Posterior vena cava (tissue), 2 donors: ENCODE results near the gene ATP6V0A4. TPM values are rescaled to one million over a fixed set of nuclear protein-coding genes. Genes with fewer than 3 reads are reported as not detected.
"Not testable (repeated sequence)": the region's sequence is repeated elsewhere in the genome, so short reads cannot be mapped to it uniquely, and the experiment has no call there.

ENCODE experiments used
- DNase-seq: peaks from one replicate; pipeline ENCODE4 v3.0.0-alpha.2; 2020; ENCODE audit warnings: low spot score
- intact Hi-C, 2 donors: fragments of 100-400 bp; cut with DNase I; formaldehyde crosslinking; loops; one replicate each; pipeline versions ENCODE4 v1.14.1 to v1.14.2; 2022 to 2023
- total RNA-seq, 2 donors: library from RNA; stranded (reverse); fragmentation: NEBNext Ultra II Directional; extraction: Animal tissue kit (Norgen Biotek cat#: 25700); gene quantifications; one replicate each; pipeline ENCODE4 v1.2.1, GENCODE V29; 2021
- donor health status: DM: yes; HTN: yes; CAD: no.
- donor health status: DM: yes; HTN: yes; CAD: no.

Gene ATP6V0A4
- total RNA-seq, 2 donors from 2014 or later, result not detected

DNA sequence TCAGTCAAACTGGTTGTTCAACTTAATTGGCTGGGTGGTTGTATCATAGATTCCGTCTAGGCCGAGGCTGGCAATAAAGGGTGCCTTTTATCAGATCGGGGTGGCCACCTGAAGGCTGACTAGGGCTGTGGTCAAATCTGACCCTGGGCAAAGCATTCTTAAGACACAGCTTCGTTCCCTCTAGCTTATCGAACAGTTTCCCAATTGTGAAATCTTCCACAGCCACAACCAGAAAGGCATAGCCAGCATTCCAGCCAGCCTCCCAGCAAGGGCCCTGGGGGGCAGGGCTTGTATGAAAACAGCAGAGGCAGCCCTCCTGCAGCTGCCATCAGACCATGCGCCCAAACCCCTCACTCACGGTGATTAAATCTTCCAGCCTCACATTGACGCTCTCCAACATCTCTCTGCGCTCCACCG lies 42.7 kb downstream of the ATP6V0A4 start:
- DNase-seq, result peak; percentile 37
- intact Hi-C loops, result no loop called here

DNA sequence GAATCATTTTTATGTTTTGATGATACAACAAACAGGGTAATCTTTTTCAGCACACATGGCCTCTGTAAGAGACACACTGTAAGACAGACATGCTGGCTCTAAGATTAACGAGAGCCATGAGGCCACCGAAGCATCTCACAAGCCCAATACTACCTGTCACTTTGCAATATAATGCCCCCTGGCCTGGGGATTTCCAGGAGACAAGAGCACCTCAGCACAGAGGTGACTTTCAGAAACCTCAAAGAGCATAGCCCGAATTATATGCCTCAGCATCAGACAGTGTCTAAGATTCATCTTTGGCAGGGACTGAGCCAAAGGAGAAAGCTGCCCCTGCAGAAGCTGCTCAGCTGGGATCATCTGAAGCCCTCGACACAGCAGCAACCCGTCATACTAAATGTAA lies 44.4 kb downstream of the ATP6V0A4 start:
- intact Hi-C loops, result no loop called here
- DNase-seq, result peak; percentile 30

DNA sequence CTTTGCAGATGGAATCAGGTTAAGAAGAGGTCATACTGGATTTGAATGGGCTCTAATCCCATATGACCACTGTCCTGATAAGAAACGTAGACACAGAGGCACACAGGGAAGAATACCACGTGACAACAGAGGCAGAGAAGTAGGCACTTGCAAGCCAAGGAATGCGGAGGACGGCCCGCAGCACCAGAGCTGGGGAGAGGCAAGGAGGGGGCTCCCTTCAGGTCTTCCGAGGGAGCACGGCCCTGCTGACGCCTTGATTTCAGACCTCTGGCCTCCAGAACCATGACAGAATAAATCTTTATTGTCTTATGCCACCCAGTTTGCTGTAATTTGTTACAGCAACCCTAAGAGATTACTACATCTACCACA lies 44.9 kb downstream of the ATP6V0A4 start:
- no peak for DNase-seq
- intact Hi-C loops, result no loop called here

- intact Hi-C loops, result no loop called here
- peak; percentile 83 for DNase-seq
These were observed 45.4 kb downstream of the ATP6V0A4 start for GRCh38 chr7:138752518-138753149.

GRCh38 chr7:138750901-138751464 lies 47.0 kb downstream of the ATP6V0A4 start:
- intact Hi-C loops, result no loop called here
- DNase-seq, result no peak

GRCh38 chr7:138750473-138750872 lies 47.5 kb downstream of the ATP6V0A4 start:
- intact Hi-C loops, result no loop called here
- DNase-seq, result no peak

DNA sequence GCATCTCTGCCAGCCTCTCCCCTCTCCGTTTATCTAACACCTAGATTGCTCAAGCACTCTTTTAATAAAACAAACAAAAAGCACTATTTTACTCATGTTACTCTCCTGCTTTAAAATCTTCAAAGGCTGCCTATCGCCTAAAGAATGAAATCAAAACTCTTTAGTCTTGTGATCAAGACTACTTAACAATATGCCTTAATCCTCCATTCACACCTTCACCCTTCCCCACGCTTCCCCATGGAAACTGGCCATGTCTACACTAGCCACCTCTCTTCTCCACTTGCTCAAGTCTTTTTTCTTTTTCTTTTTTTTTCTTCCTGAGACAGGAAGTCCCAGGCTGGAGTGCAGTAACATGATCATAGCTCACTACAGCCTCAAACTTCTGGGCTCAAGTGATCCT lies 48.0 kb downstream of the ATP6V0A4 start:
- DNase-seq, result no peak
- intact Hi-C loops, result no loop called here

DNA sequence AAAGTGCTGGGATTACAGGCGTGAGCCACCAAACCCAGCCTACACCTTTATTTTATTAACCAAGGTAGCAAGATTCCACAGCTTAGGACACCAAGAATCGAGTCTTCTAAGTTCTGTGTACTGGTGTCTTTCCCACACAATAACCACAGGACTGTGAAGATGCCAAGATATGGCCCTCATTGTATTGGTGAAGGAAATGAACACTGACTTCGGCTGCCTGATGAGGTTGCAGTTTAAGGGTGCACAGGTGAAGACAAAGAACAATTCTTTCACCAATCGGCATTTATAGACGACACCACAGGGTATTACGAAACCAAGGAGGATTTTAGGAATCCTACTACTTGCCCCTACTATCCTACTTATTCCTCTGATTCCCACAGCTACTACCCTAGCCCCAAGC lies 49.3 kb downstream of the ATP6V0A4 start:
- DNase-seq, result no peak
- intact Hi-C loops, result no loop called here

- intact Hi-C loops, result no loop called here
- no peak for DNase-seq
These were observed 51.9 kb downstream of the ATP6V0A4 start for GRCh38 chr7:138746073-138746472.

DNA sequence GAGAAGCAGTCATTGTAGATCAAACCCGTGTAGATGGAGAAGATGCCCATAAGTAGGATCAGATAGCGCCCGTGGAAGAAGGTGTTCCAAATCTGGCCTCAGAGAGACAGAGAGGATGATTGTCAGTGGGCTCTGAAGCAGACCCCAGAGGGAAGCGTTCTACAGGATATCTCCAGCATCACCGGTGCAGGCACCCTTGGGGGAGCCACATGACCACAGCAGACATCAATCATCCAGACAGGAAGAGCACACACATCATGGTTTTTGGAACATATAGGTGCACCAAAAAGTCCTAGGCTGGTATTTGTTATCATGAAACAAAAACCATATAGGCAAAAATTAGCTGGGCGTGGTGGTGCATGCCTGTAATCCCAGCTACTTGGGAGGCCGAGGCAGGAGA lies 52.8 kb downstream of the ATP6V0A4 start:
- intact Hi-C loops, result no loop called here
- no peak for DNase-seq

GRCh38 chr7:138741453-138741735 lies 56.6 kb downstream of the ATP6V0A4 start:
- intact Hi-C loops, result loop anchor here in 1 of 2 donors (5.0 kb wide), 1 partner anchor 1849 kb away; no protein-coding TSS in a partner anchor

DNA sequence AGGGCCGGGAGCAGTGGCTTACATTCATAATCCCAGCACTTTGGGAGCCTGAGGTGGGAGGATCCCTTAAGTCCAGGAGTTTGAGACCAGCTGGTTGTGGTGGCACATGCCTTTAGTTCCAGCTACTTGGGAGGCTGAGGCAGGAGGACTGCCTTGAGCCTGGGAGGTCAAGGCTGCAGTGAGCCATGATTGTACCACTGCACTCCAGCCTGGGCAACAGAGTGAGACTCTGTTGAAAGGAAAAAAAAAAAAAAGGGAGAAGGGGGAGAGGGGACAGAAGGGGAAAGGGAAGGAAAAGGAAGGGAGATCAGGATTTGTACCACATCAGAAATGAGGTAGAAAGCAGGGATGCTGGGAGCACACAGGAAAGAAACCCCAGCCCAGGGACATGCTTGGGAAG lies 58.1 kb downstream of the ATP6V0A4 start:
- peak; percentile 30 for DNase-seq
- intact Hi-C loops, result loop anchor here in 1 of 2 donors (5.0 kb wide), 1 partner anchor 1848 kb away; no protein-coding TSS in a partner anchor

More at GRCh38 chr7:138741453-138741735, 56.6 kb downstream of the ATP6V0A4 start:
- no peak for DNase-seq

DNA sequence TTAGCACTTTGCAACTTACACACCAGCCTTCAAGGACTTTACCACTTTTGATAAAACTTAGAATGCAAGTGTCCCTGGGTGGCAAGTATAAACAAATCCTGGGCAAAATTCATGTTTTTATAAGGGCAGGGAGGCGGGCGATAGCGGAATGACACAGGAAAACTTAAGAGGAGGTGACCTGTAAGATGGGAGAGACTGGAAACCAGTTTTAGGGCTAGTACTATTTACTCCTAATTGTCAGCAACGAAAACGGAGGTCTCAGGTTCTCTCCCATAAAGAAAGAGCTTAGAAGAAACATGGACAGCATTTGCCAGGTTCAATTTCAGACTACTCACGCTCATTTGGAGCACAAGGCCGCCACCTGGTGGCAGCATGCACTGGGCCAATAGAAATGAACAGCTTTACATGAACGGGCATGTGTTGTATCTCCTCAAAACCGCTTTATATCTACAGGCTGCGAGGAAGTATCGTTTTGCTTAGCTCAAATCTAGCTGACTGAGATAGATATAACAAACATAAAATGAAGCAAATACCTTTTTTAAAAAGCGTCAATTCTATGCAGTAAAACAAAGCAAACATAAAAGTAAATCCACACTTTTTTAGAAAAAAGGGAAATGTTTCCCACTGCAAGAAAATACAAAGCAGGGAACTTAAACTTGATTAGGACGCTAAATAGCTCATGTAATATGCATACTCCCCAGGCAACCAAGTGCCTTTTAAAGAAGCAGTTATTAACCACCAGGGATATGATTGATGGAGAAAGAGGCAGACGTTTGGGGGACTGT lies 59.3 kb downstream of the ATP6V0A4 start:
- intact Hi-C loops, result no loop called here
- peak; percentile 93 for DNase-seq

- no peak for DNase-seq
- intact Hi-C loops, result no loop called here
These were observed 59.9 kb downstream of the ATP6V0A4 start for GRCh38 chr7:138738114-138738513.

GRCh38 chr7:138735399-138735798 lies 62.6 kb downstream of the ATP6V0A4 start:
- intact Hi-C loops, result no loop called here
- no peak for DNase-seq

GRCh38 chr7:138731733-138732132 lies 66.3 kb downstream of the ATP6V0A4 start:
- DNase-seq, intact Hi-C loops: not testable (repeated sequence)

DNA sequence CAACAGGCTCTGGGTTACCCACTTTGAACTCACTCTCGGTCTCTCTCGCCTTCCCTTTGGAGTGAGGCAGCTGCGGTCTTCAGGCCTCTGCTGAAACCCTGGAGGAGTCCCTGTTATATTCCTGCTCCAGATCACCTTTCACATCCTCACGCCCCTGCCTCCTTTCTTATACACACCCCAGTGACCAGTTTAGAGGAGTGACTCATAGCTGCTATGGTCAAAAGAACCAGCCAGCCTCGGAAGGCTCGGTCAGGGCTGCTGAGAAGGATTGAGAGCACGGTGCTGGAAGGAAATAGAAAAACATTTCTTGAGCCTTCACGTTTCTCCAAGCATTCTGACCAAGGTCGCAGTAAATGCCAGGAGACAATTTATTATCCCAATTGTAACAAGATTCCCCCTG lies 68.6 kb downstream of the ATP6V0A4 start:
- intact Hi-C loops, result no loop called here
- DNase-seq, result no peak

GRCh38 chr7:138727336-138728099 lies 70.5 kb downstream of the ATP6V0A4 start:
- intact Hi-C loops, result no loop called here
- DNase-seq, result no peak

DNA sequence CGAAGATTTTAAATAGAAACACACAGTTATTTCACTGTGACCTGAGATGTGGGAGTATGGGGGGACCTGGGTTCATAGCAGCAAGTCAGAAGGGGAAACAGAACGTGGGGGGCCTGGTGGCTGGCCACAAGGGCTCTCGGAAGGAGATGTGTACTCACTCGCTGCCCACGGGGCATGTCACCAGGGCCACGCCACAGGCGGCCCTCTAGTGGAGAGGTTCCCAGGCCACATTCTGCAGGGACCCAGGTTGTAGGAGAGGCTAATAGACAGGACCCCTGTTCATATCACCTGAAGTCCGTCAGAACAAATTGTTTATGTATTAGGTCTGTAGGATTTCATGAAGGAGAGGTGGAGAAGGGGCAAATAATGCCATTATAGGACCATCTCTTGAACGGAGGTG lies 71.7 kb downstream of the ATP6V0A4 start:
- intact Hi-C loops, result no loop called here
- no peak for DNase-seq

DNA sequence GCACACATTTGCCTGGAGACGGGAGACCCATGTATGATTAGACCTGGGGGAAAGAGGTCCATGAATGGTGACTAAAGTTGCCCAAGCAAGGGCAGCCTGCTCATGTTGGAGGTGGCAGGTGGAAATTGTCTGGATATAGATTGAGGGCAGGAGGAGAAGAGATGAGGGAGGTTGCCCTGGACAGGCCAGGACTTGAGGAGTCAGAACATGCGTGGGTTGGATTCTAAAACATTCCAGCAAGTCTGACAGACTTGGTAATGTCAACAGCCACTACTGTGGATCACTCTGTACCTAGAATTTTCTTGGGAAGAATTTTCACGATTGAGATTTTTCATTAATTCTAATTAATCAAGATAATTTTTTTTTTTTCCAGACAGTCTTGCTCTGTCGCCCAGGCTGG lies 77.7 kb downstream of the ATP6V0A4 start:
- DNase-seq, result no peak
- intact Hi-C loops, result no loop called here
